Mucosa of gallbladder (tissue), 1 donor: Measurements from ENCODE around the gene PPP1R36. TPM values are rescaled to one million over a fixed set of nuclear protein-coding genes. Genes with fewer than 3 reads are reported as not detected.
A peak's percentile ranks its signal among the peaks of the same experiment; 100 is the strongest.
"Not testable (repeated sequence)": the region's sequence is repeated elsewhere in the genome, so short reads cannot be mapped to it uniquely, and the experiment has no call there.

ENCODE experiments used
- DNase-seq: peaks from one replicate; pipeline ENCODE4 v3.0.0-alpha.2; 2020; ENCODE audit warnings: low spot score
- total RNA-seq: library from RNA; stranded (reverse); gene quantifications from one replicate; pipeline ENCODE4 v1.2.1, GENCODE V29; 2021
- donor health status: DM: no; HTN: no; CAD: no.

The PPP1R36 gene, protein sequence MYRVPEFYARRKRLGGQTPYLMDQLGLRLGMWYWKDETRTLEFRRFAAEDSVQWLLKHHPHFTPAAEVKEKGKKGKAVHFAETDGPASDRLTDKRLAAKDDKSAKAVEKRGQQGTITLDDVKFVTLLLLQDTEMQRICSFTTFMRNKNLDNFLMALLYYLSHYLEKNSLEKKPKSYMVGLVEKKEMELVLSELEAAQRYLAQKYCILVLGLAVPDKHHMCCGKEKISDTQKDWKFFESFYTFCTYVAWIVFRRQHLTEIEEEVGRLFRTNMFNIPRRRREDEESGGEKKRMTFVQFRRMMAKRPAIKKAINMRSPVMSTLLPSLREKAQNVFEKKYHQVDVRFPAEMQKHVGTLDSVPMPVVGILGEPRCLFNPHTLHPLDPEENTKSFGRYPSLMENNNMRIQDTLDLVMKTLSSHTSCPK
- total RNA-seq, result 3.2 TPM

DNA sequence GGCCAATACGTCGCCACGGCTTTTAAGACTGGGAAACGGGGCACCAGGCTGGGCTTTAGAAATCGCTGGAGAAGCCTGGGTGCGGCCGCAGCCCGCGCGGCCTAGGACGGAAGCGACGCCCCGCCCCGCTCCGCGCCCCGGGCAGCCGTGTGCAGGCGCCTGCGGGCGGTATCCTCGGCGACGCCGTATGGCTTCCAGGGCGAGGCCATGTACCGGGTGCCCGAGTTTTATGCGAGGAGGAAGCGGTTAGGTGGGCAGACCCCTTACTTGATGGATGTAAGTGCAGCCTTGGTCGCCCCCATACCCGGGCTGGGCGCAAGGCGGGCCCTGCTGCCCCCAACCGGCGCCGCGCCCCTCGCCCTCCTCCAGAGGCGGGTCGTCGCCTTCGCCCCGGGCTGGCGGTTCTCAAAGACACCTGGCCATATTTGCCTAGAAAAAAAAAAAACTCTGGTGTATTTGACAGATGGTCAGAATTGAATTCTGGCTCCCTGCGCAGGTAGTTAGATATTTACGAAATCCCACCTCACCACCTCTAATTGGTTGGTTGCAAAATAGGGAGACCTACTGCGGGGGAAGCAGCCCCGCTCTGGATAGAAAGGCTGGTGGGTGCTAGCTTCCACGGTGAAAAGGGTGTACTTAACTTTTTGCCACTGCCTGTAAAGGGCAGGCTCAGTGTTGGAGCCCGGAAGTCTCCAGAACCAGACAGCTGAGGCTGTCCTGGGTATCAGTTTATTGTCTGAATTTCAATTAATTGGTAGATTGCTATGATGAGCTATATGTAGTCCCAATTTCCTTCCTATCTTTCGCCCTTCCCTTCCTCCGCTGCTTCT is at the start of gene PPP1R36:
TSS of gene PPP1R36 (plus strand) at position 171 of the 830 bp plus-strand sequence. CDS start at position 208, 37 bp downstream.
- DNase-seq, result peak; percentile 25

DNA sequence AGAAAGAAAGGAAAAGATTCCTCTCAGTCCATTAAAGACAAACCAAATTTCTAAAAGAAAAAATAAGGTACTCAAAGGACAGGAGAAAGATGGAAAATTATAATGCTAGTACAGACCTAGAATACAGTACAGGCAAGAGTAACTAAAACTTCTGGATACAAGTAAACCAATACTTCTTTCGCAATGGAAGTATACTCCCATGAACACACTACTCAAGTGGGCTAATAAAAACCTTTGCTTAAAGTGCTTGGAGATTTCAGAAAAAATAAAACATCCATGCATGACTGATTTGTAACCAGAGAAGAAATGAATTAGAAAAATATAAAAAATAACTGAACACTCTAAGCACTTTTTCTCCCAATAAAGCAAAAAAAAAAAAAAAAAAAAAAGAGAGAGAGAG is 49.7 kb upstream of the PPP1R36 start:
- no peak for DNase-seq

DNA sequence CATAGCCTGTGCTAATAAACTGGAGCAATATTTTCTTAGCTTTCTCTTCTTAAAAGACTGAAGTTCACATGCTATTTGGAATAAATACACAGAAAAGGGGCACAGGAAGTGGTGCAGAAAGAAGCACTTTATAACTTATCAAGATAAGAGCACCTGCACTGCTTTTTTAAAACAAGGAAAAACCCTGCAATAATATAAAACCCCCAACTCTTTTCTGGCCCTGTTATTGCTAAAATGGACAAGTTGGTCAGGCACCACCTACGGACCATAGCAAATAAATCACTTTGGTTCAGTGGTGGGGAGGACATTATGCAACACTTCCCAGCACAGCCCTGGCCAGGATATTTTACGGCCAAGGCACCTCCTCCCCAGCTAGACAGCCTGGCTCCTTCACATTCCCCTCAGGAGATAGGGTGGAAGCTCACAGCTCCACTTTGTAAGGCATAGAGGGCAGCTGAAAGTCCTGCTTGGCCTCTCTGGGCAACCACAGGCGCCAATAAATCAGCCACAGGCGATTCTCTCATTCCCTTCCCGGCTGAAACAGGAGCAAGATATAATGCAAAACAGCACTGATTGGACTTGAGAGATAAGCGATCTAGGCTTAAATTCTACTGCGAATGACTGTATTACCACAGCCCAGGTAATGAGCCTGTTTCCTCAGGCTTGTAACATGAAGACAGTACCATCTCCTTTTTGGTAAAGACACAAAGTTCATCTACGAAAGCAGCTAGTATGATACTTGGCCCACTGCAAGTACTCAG is 48.2 kb upstream of the PPP1R36 start:
- DNase-seq, result peak; percentile 20

DNA sequence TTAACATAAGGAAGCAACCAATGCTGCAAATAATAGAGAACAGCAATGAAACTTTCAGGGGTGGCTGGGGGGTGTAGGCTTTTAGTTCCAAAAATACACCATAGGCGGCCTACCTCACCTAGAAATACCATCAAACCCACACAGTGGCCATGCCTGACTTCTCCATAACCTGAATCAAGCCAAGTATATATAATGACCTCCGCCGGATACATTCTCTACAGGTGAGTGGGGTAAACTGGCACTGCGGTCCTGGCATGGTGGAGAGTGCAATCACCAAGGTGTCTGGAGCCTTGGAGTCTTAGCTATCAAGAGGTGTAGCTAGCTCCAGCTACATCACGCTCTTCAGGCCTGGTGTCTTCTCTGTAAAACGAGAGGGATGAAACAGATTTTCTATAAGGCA is 47.3 kb upstream of the PPP1R36 start:
- DNase-seq, result no peak

DNA sequence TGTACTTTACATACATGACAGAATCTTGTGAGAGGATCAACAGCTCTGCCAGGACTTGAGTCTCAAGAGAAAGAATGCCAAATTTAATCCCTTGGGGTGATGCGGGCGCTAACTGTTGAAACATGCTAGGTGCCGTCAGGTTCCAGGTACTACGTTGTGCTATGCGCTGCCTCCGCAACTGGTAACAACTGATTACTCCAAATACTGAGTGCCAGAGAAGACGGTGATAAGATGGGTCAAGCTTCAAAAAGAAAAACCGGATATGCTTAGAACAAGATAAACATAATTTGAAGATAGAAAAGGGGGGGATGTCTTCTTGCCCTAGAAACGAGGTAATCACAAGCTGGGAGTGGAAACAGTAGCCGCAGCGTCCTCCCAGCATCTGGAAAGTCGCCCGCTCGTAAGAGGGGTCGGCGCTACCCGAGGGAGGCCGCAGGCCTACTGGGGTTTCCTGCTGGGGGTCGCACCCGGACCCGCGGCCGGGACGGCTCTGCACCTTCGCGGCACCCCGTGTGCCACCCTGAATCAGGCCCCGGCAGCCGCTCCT is 46.8 kb upstream of the PPP1R36 start:
- DNase-seq, result peak; percentile 23

DNA sequence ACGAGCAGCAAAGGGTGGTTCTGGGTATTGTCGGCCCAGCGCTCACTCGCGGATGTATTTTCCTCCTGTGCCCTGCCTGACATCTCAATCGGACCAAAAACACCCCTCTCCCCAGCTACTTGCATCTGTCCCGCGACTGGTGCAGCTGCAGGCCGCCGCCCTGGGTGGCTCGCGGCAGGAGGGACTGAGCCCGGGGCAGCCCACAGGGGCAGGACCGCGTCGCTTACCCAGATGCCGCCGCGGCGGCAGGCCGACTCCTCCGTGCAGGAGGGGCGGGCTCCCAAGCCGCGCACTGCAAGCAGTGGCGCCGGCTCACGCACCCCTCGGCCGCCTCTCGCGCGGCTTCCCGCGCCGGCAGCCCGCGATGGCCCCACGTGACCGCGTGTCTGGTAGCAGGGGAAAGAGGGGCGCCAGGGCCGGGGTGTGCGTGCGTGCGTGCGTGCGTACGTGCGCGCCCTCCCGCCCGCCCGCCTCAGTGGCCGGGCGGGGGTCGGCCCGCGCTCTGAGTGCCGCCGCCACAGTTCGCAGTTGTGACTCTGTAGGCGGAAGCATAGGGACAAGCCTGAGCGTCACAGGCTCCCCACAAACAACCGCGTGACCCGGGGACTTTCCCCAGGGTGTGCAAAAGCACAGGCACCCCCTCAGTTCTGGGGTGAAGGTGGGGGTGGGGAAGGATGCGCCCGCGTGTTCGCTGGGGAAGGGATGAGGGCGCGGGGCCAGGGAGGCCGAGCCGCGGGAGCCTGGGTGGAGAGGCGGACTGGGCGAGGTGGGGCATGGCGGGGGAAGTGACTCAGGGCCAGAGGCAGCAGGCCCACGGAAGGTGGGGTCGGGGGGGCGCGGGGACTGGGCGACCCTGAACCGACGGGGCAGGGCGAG is 46.1 kb upstream of the PPP1R36 start, which contains the start of gene ZBTB25:
TSS of gene ZBTB25 (minus strand) at position 405 of the 876 bp plus-strand sequence. CDS start 13,305 bp downstream, outside the sequence.
- DNase-seq, result peak; percentile 86

DNA sequence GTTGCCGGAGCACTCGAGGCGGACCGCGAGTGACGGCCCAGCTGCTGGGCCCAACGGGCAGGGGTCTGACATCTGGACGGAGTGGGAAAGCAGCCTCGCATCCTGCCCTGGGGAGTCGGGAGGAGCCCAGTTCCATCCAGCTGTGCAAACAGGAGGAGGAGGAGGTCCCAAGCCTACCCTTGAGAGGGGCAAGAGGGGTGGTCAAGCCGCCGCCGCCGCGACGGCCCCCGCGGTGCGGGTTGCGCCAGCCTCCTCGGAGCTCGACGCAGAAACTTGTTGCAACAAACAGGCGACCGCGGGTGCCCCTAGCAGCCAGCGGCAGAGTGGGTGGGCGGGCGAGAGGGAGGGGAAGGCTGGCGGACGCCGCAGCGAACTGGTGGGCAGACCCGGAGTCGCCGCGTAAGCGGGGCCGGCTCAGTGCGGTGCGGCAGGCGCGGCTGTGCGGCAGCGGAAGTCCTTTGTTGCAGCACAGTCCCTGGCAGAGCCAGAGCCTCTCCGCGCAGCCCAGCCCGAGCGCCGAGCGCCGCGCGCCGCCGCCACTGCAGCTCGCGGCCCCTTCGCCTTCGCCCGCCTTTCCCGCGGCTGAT is 45.4 kb upstream of the PPP1R36 start, which contains the start of gene ZBTB1:
TSS of gene ZBTB1 (plus strand) at position 461 of the 587 bp plus-strand sequence. CDS start 16,735 bp downstream, outside the sequence.
- peak; percentile 82 for DNase-seq

DNA sequence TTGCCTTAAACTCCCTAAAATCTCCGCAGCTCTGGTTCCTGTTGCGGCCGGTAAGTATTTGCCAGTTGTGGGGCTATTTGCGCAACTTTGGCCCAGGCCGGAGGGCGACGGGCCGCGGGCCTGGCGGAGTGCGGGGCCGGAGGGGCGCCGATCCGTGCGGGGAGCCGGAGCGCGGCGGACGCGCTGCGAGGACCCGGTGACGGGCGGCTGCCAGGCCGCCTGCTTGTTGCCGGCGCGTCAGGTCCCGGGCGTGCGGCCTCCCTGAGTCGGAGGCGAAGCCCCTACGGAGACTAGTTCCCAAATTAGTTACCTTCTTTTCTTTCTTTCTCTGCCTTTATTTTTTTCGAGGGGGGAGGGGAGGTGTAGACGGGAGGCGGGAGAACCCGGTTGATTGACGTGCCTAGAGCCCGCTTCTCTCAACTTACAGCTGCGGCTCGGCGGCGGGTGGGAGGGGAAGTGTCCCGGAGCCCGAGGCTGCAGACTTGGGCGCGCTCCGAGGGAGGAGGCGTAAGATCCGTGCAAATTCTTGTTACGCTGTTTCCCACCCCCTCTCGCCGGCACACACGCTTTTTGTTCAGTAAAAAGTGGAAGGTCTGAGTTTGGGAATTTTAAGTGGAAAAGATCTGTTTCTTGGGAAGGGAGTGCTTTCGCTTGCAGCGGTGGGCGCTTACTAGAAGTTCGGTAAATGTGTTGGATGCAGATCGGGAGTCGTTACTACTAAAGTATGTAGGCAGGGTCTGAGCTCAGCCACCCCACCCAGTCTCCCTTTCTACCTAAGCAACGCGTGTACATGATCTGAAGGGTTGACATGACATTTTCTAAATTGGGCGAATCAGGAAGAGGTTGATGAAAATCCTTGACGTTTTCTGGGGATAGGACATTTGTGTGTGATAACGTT is 44.6 kb upstream of the PPP1R36 start:
- peak; percentile 89 for DNase-seq

- no peak for DNase-seq
Measured at GRCh38 chr14:64506721-64507120, 43.0 kb upstream of the PPP1R36 start.

DNA sequence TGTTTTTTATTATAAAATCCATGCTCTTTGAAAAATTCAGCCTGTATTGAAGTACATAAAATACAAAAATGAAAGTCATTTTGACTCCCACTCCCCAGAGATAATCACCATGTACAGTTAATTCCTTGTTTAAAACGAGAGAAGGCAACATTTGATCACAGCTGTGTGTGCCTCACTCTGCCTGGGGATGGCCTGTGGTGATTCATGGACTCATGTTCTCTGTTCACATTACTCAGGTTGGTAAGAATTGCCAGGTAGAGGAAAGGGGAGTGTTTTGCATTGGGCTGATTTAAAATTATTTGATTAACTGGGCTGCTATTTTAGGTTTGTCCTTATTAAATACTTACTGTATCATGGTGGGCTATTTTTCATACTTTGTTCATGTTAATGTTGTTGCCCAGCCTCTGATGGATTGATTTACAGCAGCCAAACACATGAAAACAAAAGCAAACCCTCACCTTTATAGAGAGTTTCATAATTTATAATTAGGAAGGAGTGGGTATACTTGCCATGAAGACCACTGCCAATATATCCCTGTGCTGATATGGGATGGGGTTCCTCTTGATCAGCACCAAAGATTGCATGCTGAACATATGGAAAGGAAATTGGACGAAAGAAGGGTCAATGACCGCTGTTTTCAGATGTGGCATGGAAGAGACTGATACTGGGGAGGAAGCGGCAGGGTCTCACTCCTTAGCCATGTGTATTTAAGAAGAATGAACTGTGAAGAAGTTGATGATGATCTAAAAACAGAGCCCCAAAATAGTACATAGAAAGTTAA is 42.2 kb upstream of the PPP1R36 start:
- no peak for DNase-seq

DNA sequence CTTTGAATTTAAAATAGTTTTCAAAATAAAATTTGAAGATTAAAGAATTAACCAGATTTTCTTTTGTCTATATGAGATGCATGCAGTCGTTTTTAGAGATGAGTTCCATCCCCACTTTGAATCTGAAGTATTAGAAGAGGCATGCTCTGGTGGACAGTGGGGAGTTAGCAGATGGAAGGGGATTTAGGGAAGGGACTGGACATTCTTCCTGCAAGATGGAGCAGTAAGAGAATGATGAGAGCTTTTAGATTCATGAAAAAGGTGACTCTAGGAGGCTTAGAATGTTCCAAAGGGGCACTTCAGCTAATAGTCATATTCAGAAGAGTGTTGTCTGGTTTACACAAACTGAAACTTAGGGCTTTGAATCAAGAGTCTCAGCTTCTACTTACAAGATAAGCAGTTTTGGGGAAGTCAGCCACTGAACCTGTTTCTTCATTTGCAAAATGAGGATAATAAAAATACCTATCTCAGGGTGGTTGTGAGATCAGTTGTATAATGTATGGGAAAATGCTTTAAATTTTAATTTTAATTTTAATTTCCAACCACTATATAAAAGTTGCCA is 41.5 kb upstream of the PPP1R36 start:
- DNase-seq, result no peak

- DNase-seq, result no peak
Measured at GRCh38 chr14:64509036-64509435, 40.7 kb upstream of the PPP1R36 start.

DNA sequence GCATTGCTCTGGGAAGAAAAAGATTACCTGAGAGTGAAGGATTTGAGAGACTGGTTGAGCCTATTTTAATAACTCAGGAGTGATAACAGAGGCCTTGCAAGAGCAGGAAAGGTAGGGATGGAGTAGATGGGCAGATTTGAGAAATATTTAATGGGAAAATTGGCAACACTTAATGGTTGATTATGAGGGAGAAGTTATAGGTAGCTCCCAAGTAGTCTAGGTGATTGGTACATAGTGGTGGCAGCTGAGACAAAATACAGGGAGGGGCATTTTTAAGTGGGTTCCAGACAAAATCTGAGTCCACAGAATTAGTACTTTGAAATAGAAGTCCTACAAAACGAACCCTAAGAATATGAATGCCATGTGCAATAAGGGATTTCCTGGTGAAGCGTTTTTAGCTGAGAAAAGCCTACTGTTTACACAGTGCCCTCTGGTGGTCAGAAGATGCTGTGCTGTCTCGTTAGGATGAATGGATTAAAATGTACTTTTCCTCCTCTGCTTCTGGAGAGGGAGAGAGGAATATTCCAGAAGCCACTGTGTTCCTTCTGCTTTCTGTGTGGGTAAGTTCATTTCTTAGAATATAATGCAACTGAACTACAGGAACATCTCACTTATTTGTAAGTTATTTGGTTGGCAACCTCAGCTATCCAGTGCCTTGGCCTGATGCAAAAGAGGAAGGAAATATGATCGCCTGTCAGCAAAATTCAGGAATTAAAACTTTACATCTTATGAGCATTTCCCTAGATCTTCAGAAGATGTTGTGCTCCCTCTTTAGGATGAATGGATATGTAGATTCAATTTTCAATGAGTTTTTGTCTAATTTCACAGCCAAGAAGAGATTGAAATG is 38.7 kb upstream of the PPP1R36 start:
- DNase-seq, result peak; percentile 78

DNA sequence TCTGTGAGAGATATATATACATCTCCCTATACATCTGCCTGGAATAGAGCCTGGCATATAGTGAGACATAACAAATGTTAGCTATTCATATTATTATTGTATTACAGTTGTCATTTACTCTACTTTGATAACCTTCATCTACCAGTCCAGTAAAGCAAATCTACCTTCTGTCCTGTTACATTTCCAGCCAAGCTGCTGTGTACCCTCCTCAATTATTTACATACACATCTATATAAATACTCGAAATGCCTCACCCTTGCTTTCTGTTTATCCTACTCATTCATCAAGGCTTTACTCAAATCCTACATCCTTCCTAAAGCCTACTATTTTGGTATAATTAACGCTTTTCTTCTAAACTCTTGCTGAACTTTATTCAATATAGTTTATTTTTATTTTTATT is 36.5 kb upstream of the PPP1R36 start:
- no peak for DNase-seq

GRCh38 chr14:64515053-64515452 is 34.7 kb upstream of the PPP1R36 start:
- DNase-seq, result no peak

GRCh38 chr14:64516969-64517368 is 32.8 kb upstream of the PPP1R36 start:
- DNase-seq, result no peak

GRCh38 chr14:64517667-64518066 is 32.1 kb upstream of the PPP1R36 start:
- DNase-seq, result not testable (repeated sequence)
